ENCODE data around the gene APPL2.
"Not testable (repeated sequence)": the region's sequence is repeated elsewhere in the genome, so short reads cannot be mapped to it uniquely, and the experiment has no call there.

The APPL2 gene

GRCh38 chr12:105256011-105256410, 20.0 kb upstream of the APPL2 start:
- no peak for DNase-seq

DNA sequence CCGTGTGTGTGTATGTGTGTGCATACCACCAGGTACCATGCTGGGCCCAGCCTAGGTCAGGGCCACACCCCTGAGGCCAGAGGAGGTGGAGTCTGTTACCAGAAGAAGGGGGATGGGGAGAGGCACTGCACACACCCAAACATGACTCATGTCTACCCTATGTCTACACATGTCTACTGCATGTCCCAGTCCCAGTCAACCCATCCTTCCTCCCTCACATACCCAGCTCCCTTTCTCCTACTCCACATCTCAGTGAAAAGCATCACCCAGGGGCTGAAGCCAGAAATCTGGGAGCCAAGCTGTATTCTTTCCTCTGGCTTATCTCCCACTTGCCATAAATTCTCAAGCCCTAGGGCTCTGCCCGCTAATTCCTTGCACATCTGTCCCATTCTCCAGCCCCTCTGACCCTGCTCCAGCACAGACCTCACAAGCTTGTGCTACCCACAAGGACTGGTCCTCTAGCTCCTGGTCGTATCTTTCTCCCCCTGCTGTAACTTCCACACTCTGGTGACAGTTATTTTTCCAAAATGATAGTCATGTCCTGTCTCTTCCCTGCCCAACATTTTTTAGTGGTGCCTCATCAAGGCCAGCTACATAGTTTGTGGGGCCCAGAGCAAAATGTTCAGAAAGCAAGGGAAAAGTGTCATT, 18.0 kb upstream of the APPL2 start:
- DNase-seq = no peak

GRCh38 chr12:105252901-105253300, 16.9 kb upstream of the APPL2 start:
- DNase-seq = no peak

- not testable (repeated sequence) for DNase-seq
Observed at GRCh38 chr12:105245776-105246427, 9.9 kb upstream of the APPL2 start.

GRCh38 chr12:105245291-105245690, 9.3 kb upstream of the APPL2 start:
- no peak for DNase-seq

DNA sequence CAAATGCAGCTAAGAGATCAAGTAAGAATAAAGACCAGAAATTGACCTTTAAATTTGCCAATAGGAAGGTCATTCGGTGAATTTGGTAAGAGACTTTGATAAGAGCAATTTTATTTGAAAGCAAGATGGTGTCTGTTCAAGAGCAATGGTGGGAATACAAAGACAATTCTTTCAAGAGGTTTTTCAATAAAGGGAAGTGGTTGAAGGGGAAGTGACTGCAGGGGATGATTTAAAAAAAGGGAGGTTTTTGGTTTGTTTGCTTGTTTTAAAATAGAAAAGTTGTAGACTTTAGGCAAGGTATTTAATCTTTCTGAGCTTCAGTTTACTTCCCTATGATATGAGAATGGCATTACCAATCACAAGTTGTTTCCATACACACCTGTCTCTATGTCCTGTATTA, 4.3 kb upstream of the APPL2 start:
- DNase-seq = no peak

GRCh38 chr12:105239304-105239703, 3.3 kb upstream of the APPL2 start:
- no peak for DNase-seq

DNA sequence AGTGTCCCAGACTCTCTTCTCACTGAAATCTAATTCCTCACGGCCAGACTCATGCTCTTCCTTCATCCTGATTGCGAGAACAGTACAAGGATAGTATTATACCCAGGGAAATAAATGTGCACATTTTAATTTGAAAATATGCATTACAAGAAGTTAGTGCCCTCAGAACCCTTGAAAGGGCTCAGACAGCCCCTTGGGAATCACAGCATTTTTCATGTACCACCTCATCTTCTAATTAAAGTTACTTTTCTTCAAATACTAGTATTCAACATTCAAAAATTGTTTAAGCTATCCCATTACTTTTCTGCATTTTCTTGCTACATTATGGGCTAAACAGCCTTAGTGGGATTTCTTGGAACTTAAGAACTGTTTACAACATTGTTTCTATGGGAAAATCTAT, 1.7 kb upstream of the APPL2 start:
- DNase-seq = no peak

- DNase-seq = no peak
Observed at GRCh38 chr12:105235281-105235731, 668 bp downstream of the APPL2 start.

GRCh38 chr12:105234197-105234596, 1.8 kb downstream of the APPL2 start:
- DNase-seq = no peak

GRCh38 chr12:105233041-105233905, 2.7 kb downstream of the APPL2 start:
- DNase-seq = no peak

DNA sequence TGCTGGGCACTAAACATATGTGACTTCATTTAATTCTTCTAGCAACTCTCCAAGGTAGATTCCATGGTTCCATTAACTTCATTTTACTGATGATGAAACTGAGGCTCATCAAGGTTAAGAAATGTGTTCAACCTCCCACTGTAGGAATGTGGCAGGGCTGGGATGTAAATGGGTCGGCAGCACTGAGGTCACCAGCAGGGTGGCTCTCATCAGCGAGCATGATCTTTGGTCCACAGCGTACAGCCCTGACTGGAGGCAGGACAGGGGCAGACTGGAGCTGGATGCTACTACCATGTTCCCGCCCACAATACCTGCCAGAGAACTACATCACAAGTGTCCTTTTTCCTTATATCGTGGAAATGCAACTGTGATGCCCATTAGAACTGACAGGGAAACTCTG, 4.6 kb downstream of the APPL2 start:
- no peak for DNase-seq

GRCh38 chr12:105229371-105229770, 6.6 kb downstream of the APPL2 start:
- DNase-seq = no peak

DNA sequence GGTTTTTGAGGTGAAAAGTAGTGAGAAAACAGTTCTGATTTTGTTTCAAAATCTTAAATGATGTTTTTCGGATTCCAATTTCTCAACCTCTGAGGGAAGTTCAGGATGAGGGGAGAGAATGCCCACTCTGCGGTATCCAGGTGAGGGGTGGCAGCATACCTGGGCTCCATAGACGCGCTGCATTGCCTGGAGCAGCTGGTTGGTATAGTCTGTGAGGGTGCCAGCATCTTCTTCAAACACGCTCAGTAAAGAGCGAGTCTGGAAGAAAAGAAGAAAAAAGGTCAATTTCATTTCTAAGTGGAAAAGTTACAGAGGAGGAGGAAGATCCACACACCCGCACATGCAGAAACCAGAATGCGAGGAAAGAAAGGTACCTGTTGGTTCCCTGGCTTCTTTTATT, 7.0 kb downstream of the APPL2 start:
- no peak for DNase-seq

- no peak for DNase-seq
Observed at GRCh38 chr12:105228494-105228893, 7.5 kb downstream of the APPL2 start.

DNA sequence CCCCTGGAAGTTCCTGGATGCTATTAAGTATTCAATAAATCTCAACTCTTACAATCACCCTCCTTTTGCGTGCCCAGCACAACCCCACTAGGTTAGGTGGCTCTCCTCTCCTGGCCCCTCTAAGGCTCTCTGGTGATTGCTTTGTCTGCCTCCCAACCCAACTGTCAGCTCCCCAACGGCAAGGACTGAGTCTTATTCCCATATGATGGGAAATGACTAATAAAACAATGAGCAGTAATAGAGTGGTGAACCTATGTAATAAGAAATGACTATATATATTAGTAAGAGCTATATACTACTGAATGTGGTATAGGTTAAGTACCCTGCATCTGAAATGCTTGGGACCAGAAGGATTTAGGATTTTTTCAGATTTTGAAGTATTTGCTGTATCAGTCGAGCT, 8.1 kb downstream of the APPL2 start:
- DNase-seq = no peak

DNA sequence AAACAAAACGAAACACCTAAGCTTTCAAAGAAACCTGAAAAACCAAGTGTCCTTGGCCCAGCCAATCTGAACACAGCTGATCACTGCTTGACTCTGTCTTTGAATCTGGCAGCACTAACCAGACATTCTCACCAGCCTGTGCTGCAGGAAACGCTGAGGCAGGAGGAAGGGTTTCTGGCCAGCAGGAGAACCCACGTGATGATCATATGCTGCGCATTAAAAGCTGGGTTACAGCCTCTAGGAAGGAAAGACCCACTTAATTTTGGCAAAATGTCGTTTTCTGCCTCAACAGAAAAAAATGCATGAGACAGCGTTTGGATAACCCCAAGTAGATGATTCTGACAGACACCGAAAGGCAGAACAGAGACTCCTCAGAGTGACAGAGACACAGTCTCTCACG, 9.8 kb downstream of the APPL2 start:
- peak; percentile 72 for DNase-seq

DNA sequence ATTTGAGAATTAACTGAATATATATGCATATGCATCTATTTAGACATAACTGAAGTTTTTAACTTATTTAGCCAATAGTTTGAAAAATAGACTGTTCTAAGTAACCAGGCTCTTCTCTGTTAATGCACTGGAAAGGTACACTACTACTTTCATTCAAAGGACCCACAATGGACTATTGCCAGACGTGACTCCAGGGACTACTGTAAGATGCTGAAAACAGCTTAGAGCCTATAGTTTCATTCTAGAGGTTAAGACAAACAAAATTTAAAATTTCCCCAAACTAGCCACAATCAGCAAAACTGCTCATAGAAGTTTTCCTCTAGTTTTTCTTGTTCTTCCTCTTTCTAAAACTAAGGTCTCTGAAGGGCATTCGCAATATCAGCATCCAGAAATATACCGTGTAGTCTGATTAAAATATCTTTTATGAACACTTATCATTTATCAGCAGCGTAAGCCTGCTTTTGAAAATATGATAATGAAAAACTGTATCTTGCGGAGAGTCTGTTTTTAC, 10.4 kb downstream of the APPL2 start:
- DNase-seq = no peak

DNA sequence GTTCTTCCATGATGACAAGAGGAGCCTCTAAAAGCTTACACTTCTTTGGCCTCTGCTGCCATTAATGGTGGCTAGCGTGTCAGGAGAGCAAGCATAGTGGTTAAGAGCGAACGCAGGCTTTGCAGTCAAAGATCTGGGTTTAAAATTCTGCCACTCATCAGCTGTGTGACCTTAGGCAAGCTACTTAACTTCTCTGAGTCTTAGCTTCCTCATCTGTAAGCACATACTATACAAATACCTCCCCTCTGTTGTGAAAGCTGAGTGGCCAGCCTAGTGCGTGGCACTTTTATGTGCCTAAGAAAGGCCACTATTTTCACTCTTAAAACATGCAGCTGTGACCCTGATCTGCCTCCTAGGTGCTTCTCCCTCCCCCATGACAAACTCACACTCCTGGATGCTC, 11.6 kb downstream of the APPL2 start:
- DNase-seq = no peak

GRCh38 chr12:105223884-105224283, 12.1 kb downstream of the APPL2 start:
- no peak for DNase-seq

DNA sequence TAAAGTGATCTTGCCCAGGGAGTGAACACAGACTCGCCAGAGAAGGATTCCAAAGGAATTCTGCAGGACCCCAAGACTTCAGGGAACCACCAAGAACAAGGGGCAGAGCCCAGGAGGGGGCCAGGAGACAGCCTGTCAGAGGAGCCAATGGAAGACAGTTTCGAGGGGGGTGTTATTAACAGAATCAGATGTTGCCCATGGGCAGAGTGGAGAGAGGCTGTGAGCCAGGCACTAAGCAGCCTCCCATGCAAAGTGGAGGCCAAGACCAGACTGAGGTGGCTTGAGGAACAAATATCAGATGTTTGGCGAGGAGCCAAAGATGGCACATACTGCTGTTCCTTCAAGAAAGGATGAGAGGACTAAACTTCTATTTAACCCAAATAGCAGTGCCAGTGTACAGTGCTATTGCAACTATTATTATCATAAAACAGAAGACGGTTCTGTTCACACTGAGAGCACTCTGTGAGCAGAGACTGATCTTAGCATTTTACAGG, 12.6 kb downstream of the APPL2 start:
- DNase-seq = no peak

DNA sequence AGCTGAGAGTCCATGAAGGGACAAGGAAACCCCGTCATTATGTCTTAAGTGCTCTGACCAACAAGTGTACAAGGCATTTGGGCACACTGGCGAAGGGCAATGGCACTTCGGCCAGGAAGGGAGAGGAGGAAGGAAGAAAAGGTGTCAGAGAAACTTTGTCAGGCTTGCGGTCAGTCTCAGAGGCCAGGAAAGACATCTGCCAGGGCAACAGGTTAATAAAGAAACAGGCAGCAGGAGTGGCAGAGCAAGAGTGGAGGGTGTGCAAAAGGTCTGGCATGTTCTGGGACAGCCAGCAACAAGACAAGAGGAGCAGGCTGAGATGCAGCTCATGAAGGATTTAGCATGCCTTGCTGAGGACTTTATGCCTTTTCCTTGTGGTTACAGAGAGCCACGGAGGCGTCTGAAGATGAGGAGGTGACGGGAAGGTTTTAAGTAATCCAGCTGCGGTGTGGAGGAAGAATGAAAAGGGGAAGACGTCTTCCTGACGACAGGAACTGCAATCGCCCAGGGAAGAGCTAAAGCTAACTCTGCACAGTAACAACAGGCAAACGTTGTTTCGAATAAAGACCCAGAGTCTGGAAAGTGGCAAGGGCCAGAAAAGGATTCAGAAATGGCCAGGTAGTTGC, 13.1 kb downstream of the APPL2 start:
- DNase-seq = no peak

DNA sequence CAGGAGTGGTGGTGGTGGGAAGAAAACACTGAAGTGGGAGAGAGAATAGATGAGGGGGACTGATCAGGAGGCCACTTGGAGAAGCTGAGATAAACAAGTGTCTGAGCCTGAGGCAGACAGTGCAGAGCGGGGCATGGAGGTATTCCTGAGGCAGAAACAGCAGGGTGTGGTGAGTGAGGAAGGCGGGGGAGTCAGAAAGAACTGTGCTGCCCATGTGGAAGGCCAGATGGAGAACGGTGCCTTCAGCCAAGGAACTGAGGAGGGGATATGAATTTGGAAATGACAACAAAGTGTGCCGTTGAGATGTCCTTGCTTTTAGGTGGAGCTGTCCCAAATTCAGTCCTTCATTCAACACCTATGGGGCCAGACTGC, 13.7 kb downstream of the APPL2 start:
- no peak for DNase-seq
